ENCODE data around the gene GDE1.

DNA sequence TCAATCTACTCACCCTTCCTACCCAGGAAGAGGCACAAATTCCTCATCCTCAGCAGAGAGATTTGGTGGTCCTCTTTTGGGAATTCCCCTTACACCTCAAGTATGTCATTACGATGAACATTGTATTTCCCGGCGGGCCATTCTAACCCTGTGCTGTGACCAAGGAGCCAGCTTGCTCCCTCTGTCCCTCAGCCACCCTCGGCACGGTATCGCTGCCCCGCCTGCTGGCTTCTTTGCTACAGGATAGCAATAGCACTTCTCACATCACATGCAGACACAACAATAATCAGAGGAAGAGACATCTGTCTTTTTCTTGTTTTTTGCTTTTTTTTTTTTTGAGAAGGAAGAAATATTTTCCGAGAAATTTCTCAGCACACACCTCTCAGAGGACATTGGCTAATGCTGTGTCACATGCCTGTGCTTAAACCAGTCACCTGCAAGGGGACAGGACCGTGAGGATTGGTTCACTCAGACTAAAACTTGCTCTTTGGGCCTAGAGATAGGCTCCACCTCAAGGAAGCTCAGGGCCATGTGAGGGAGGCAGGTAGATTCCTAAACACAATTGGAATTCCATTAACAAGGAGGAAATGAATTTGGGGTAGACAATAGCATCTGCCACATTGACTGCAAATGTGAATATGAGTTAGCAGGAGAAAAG lies 63.0 kb downstream of the GDE1 start:
- TF ChIP-seq, protein P1, sequence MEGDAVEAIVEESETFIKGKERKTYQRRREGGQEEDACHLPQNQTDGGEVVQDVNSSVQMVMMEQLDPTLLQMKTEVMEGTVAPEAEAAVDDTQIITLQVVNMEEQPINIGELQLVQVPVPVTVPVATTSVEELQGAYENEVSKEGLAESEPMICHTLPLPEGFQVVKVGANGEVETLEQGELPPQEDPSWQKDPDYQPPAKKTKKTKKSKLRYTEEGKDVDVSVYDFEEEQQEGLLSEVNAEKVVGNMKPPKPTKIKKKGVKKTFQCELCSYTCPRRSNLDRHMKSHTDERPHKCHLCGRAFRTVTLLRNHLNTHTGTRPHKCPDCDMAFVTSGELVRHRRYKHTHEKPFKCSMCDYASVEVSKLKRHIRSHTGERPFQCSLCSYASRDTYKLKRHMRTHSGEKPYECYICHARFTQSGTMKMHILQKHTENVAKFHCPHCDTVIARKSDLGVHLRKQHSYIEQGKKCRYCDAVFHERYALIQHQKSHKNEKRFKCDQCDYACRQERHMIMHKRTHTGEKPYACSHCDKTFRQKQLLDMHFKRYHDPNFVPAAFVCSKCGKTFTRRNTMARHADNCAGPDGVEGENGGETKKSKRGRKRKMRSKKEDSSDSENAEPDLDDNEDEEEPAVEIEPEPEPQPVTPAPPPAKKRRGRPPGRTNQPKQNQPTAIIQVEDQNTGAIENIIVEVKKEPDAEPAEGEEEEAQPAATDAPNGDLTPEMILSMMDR (IDR thresholded peaks at IDR 0.05): no peak
- TF ChIP-seq POLR2A (IDR thresholded peaks at IDR 0.05): no peak
- no peak for TF ChIP-seq POLR2AphosphoS5 (IDR thresholded peaks at IDR 0.05)

Measured in breast epithelium (tissue), 3 donors.